Thoracic aorta (tissue), 2 donors: ENCODE data around the gene CD2BP2. TPM values are rescaled to one million over a fixed set of nuclear protein-coding genes. Genes with fewer than 3 reads are reported as not detected.
"Not testable (repeated sequence)": the region's sequence is repeated elsewhere in the genome, so short reads cannot be mapped to it uniquely, and the experiment has no call there.

Experiments used
- ATAC-seq: fragments of 150-250 bp; one replicate; pipeline ENCODE4 v1.8.0; 2017; ENCODE audit warnings: low read depth; ENCODE audit not compliant: insufficient number of reproducible peaks, low FRiP score
- DNase-seq: peaks from one replicate; pipeline ENCODE4 v3.0.0-alpha.2; 2020; ENCODE audit warnings: low spot score
- H3K27ac ChIP-seq, 2 donors: fragments of 200-600 bp; sonication (generic); 1 replicate in 1 of 2; 2 replicates in 1 of 2; pipeline ENCODE4 v1.5.1; 2016; ENCODE audit warnings: mild to moderate bottlenecking in 2 of 2, moderate library complexity in 2 of 2
- H3K27me3 ChIP-seq: fragments of 200-600 bp; sonication (generic); replicated peaks from 2 replicates; pipeline ENCODE4 v1.6.0; 2016; ENCODE audit warnings: mild to moderate bottlenecking; ENCODE audit not compliant: insufficient read depth
- H3K36me3 ChIP-seq: fragments of 200-600 bp; sonication (generic); one replicate; pipeline ENCODE4 v1.5.1; 2016
- H3K4me1 ChIP-seq, 2 donors: fragments of 200-600 bp; sonication (generic); 1 replicate in 1 of 2; 2 replicates in 1 of 2; pipeline versions ENCODE4 v1.5.1 to v1.6.0; 2016; ENCODE audit warnings: low read depth in 2 of 2, mild to moderate bottlenecking in 1 of 2; ENCODE audit not compliant: control insufficient read depth in 1 of 2
- H3K4me3 ChIP-seq: fragments of 200-600 bp; sonication (generic); 2 replicates; pipeline ENCODE4 v1.5.1; 2016; ENCODE audit warnings: mild to moderate bottlenecking
- H3K9me3 ChIP-seq: fragments of 200-600 bp; sonication (generic); 2 replicates; pipeline ENCODE4 v1.5.1; 2016
- CTCF ChIP-seq: fragments of 200-600 bp; sonication (generic); IDR thresholded peaks from one replicate; pipeline ENCODE4 v1.5.1; 2019; ENCODE audit warnings: antibody characterized with exemption
- total RNA-seq, 2 donors: library from RNA; depleted of rRNA; stranded (reverse); fragments of >200 nt; gene quantifications; one replicate each; pipeline versions ENCODE4 v1.1.0 to v1.2.3, GENCODE V29; 2016

CD2BP2 gene
- total RNA-seq, 2 donors from 2014 or later: 31.4 to 52.0 TPM

- no peak for DNase-seq
- Histone ChIP-seq H3K27me3 (no peaks in the 10 kb centered on the region), H3K4me3 (peak overlapping the region; percentile 96), H3K9me3 (no peaks in the 10 kb centered on the region), H3K27ac (peak overlapping the region; percentile 92 to 97), H3K36me3 (no peaks in the 10 kb centered on the region), H3K4me1 (peaks cover 5 to 28% of the 10 kb centered on the region in 2 donors)
- no peak for ATAC-seq
- no peak for TF ChIP-seq CTCF
Observed at GRCh38 chr16:30335598-30336474, 19.3 kb downstream of the CD2BP2 start.

GRCh38 chr16:30335028-30335597 is 20.0 kb downstream of the CD2BP2 start:
- not testable (repeated sequence) for H3K9me3 ChIP-seq, H3K36me3 ChIP-seq, H3K27me3 ChIP-seq
- Histone ChIP-seq H3K4me3 (peak overlapping the region; percentile 96), H3K27ac (peak overlapping the region; percentile 92 to 97), H3K4me1 (peaks cover 5 to 28% of the 10 kb centered on the region in 2 donors)
- ATAC-seq: peak; percentile 78
- DNase-seq: peak; percentile 50

GRCh38 chr16:30334473-30334989 is 20.6 kb downstream of the CD2BP2 start:
- peak overlapping the region; percentile 96 for H3K4me3 ChIP-seq
- not testable (repeated sequence) for DNase-seq, H3K27me3 ChIP-seq

GRCh38 chr16:30324220-30324619 is 30.9 kb downstream of the CD2BP2 start:
- ATAC-seq, H3K4me3 ChIP-seq, DNase-seq, H3K27me3 ChIP-seq, H3K9me3 ChIP-seq, H3K36me3 ChIP-seq, H3K4me1 ChIP-seq: not testable (repeated sequence)
- H3K27ac ChIP-seq: peak overlapping the region in 1 of 2 donors; percentile 21

More at GRCh38 chr16:30334473-30334989, 20.6 kb downstream of the CD2BP2 start:
- Histone ChIP-seq H3K27ac (peak overlapping the region; percentile 92 to 97), H3K4me1 (peaks cover 5 to 26% of the 10 kb centered on the region in 2 donors)
- not testable (repeated sequence) for H3K36me3 ChIP-seq, H3K9me3 ChIP-seq
- ATAC-seq: peak; percentile 86

- H3K9me3 ChIP-seq, H3K27me3 ChIP-seq, H3K4me3 ChIP-seq, H3K27ac ChIP-seq, H3K4me1 ChIP-seq, H3K36me3 ChIP-seq, ATAC-seq, DNase-seq: not testable (repeated sequence)
Observed at GRCh38 chr16:30318647-30319046, 36.5 kb downstream of the CD2BP2 start.

GRCh38 chr16:30310937-30311336 is 44.2 kb downstream of the CD2BP2 start:
- H3K4me3 ChIP-seq, H3K27ac ChIP-seq, H3K9me3 ChIP-seq, DNase-seq, ATAC-seq, H3K27me3 ChIP-seq, H3K36me3 ChIP-seq, H3K4me1 ChIP-seq: not testable (repeated sequence)

GRCh38 chr16:30309255-30309654 is 45.9 kb downstream of the CD2BP2 start:
- H3K4me1 ChIP-seq, ATAC-seq, H3K27ac ChIP-seq, H3K36me3 ChIP-seq, H3K27me3 ChIP-seq, H3K9me3 ChIP-seq, DNase-seq, H3K4me3 ChIP-seq: not testable (repeated sequence)

Other genes with a start within 250 kb of the CD2BP2 start
- gene GDPD3, start 241.8 kb downstream of the CD2BP2 start, total RNA-seq: 1 to 10 TPM; 4.6 to 6.0 TPM
- 100 to 1,000 TPM in 1 of 2 donors, 10 to 100 TPM in 1; 41.3 to 108 TPM for gene MAPK3, start 232.1 kb downstream of the CD2BP2 start, total RNA-seq
- gene CORO1A, start 171.7 kb downstream of the CD2BP2 start, total RNA-seq: 10 to 100 TPM; 78.1 to 87.8 TPM
- 100 to 1,000 TPM in 1 of 2 donors, 10 to 100 TPM in 1; 83.4 to 224 TPM for gene BOLA2B, start 161.6 kb downstream of the CD2BP2 start, total RNA-seq
- 10 to 100 TPM; 20.1 to 43.6 TPM for gene SLX1A, start 161.4 kb downstream of the CD2BP2 start, total RNA-seq
- gene SULT1A3, start 156.1 kb downstream of the CD2BP2 start, total RNA-seq: 10 to 100 TPM; 11.1 to 15.6 TPM
- gene NPIPB13, start 106.8 kb downstream of the CD2BP2 start, total RNA-seq: 10 to 100 TPM in 1 of 2 donors, 1 to 10 TPM in 1; 6.5 to 14.0 TPM
- gene TBC1D10B, start 15.2 kb upstream of the CD2BP2 start, total RNA-seq: 10 to 100 TPM; 34.5 TPM
- under 1 TPM in 1 of 2 donors, not detected in 1; 0.81 TPM for gene MYL11, start 19.5 kb upstream of the CD2BP2 start, total RNA-seq
- 1 to 10 TPM; 3.0 to 4.2 TPM for gene SEPTIN1, start 27.3 kb upstream of the CD2BP2 start, total RNA-seq
- gene ZNF48, start 40.1 kb upstream of the CD2BP2 start, total RNA-seq: 10 to 100 TPM; 10.9 to 11.1 TPM
- gene ZNF771, start 52.3 kb upstream of the CD2BP2 start, total RNA-seq: 10 to 100 TPM; 21.8 to 25.7 TPM
- 10 to 100 TPM; 16.7 to 24.0 TPM for gene DCTPP1, start 74.7 kb upstream of the CD2BP2 start, total RNA-seq
- 10 to 100 TPM; 18.1 to 30.3 TPM for gene SEPHS2, start 90.6 kb upstream of the CD2BP2 start, total RNA-seq
- gene ITGAL, start 117.4 kb upstream of the CD2BP2 start, total RNA-seq: 1 to 10 TPM; 3.2 to 5.4 TPM
- 10 to 100 TPM; 25.0 to 36.3 TPM for gene ZNF768, start 171.3 kb upstream of the CD2BP2 start, total RNA-seq
- 10 to 100 TPM; 16.8 to 18.3 TPM for gene ZNF747, start 179.6 kb upstream of the CD2BP2 start, total RNA-seq
- 1 to 10 TPM; 8.5 to 9.6 TPM for gene ZNF764, start 203.1 kb upstream of the CD2BP2 start, total RNA-seq
- gene ZNF688, start 216.4 kb upstream of the CD2BP2 start, total RNA-seq: 10 to 100 TPM in 1 of 2 donors, 1 to 10 TPM in 1; 9.2 to 24.2 TPM
- gene ZNF785, start 230.4 kb upstream of the CD2BP2 start, total RNA-seq: 10 to 100 TPM; 10.9 to 15.6 TPM